Measurements from ENCODE around the gene KCNT2.
"Not testable (repeated sequence)": the region's sequence is repeated elsewhere in the genome, so short reads cannot be mapped to it uniquely, and the experiment has no call there.

The KCNT2 gene

GRCh38 chr1:196308176-196308575 lies 300.1 kb downstream of the KCNT2 start:
- DNase-seq, result no peak

GRCh38 chr1:196306421-196306820 lies 301.8 kb downstream of the KCNT2 start:
- DNase-seq, result no peak

- DNase-seq, result no peak
Measured at GRCh38 chr1:196305216-196305615, 303.0 kb downstream of the KCNT2 start.

- no peak for DNase-seq
Measured at GRCh38 chr1:196302981-196303380, 305.3 kb downstream of the KCNT2 start.

GRCh38 chr1:196302420-196302819 lies 305.8 kb downstream of the KCNT2 start:
- DNase-seq, result no peak

GRCh38 chr1:196295766-196296165 lies 312.5 kb downstream of the KCNT2 start:
- DNase-seq, result no peak

- DNase-seq, result no peak
Measured at GRCh38 chr1:196278816-196279215, 329.4 kb downstream of the KCNT2 start.

- DNase-seq, result no peak
Measured at GRCh38 chr1:196277860-196278259, 330.4 kb downstream of the KCNT2 start.

GRCh38 chr1:196271212-196271947 lies 336.9 kb downstream of the KCNT2 start:
- DNase-seq, result no peak

GRCh38 chr1:196263086-196263485 lies 345.2 kb downstream of the KCNT2 start:
- DNase-seq, result not testable (repeated sequence)

- DNase-seq, result no peak
Measured at GRCh38 chr1:196260270-196260669, 348.0 kb downstream of the KCNT2 start.

- DNase-seq, result no peak
Measured at GRCh38 chr1:196259316-196259715, 348.9 kb downstream of the KCNT2 start.

GRCh38 chr1:196255762-196256161 lies 352.5 kb downstream of the KCNT2 start:
- DNase-seq, result no peak

- no peak for DNase-seq
Measured at GRCh38 chr1:196229546-196229945, 378.7 kb downstream of the KCNT2 start.

GRCh38 chr1:196214866-196215265 lies 393.4 kb downstream of the KCNT2 start:
- no peak for DNase-seq

GRCh38 chr1:196209983-196210382 lies 398.3 kb downstream of the KCNT2 start:
- DNase-seq, result no peak

- DNase-seq, result no peak
Measured at GRCh38 chr1:196209265-196209664, 399.0 kb downstream of the KCNT2 start.

- DNase-seq, result no peak
Measured at GRCh38 chr1:196207612-196208217, 400.5 kb downstream of the KCNT2 start.

- DNase-seq, result no peak
Measured at GRCh38 chr1:196205882-196206281, 402.4 kb downstream of the KCNT2 start.

GRCh38 chr1:196196486-196196885 lies 411.8 kb downstream of the KCNT2 start:
- DNase-seq, result no peak

- DNase-seq, result no peak
Measured at GRCh38 chr1:196193896-196194559, 414.2 kb downstream of the KCNT2 start.

GRCh38 chr1:196183941-196184340 lies 424.3 kb downstream of the KCNT2 start:
- no peak for DNase-seq

- DNase-seq, result no peak
Measured at GRCh38 chr1:196181594-196181878, 426.7 kb downstream of the KCNT2 start.

- no peak for DNase-seq
Measured at GRCh38 chr1:196180847-196181593, 427.2 kb downstream of the KCNT2 start.

All from activated CD4-positive, CD25-positive, alpha-beta regulatory T cell treated with anti-CD3 and anti-CD28 coated beads, Interleukin-2, amount 50 U/mL, for 72 hours (primary cell).